C4-2B (cell line): ENCODE measurements around the gene KISS1R.

Experiments
- ZFX ChIP-seq: fragments of 450-650 bp; IDR thresholded peaks from 2 replicates; pipeline ENCODE4 v1.6.1; 2017
- TF ChIP-seq, protein P1 (sequence below): fragments of 450-650 bp; conservative IDR thresholded peaks from 2 replicates; pipeline ENCODE4 v1.5.1; 2017; ENCODE audit warnings: mild to moderate bottlenecking

DNA sequence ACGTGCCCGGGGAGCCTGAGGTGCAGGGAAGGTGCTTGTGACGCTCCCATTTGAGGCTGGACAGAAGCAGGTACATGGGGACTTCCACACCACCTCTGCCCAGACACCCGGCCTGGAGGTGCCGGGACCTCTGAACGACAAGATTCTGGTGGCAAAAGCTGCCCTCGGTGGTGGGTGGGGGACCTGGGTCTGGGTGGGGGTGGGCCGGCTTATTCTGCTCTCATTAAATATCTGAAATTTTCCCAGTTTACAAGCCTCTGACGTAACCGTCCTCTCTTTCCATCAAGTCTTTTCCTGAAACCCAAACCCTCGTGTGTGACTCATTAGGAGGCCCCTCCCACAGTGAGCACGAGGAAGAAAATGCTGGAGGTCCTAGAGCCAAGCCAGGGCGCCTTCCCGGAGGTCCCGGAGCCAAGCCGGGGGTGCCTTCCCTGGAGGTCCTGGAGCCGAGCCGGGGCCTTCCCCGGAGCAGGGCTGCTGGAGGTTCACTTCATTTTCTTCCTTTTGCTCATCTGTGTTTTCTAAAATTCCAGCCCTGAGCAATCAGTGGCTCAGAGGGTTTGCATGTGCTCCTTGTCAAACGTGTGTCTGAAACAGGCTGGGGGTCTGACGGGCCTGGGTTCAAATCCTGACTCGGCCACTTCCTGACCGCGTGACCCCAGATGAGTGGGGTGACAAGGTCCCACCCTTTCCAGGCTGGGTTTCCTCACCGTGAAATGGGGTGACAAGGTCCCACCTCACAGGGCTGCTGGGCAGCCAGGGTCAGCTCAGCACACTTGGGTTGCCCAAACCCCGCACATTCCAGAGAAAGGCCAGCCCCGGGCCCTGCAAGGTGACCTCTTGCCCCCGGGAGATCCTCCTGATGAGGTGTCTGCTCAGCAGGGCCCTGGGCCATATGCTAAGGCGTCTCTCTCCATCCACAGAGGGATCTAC lies 47.6 kb upstream of the KISS1R start:
- TF ChIP-seq, protein P1, sequence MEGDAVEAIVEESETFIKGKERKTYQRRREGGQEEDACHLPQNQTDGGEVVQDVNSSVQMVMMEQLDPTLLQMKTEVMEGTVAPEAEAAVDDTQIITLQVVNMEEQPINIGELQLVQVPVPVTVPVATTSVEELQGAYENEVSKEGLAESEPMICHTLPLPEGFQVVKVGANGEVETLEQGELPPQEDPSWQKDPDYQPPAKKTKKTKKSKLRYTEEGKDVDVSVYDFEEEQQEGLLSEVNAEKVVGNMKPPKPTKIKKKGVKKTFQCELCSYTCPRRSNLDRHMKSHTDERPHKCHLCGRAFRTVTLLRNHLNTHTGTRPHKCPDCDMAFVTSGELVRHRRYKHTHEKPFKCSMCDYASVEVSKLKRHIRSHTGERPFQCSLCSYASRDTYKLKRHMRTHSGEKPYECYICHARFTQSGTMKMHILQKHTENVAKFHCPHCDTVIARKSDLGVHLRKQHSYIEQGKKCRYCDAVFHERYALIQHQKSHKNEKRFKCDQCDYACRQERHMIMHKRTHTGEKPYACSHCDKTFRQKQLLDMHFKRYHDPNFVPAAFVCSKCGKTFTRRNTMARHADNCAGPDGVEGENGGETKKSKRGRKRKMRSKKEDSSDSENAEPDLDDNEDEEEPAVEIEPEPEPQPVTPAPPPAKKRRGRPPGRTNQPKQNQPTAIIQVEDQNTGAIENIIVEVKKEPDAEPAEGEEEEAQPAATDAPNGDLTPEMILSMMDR = no peak
- TF ChIP-seq ZFX = no peak
